ENCODE results near the gene GPS1.

GPS1 gene

DNA sequence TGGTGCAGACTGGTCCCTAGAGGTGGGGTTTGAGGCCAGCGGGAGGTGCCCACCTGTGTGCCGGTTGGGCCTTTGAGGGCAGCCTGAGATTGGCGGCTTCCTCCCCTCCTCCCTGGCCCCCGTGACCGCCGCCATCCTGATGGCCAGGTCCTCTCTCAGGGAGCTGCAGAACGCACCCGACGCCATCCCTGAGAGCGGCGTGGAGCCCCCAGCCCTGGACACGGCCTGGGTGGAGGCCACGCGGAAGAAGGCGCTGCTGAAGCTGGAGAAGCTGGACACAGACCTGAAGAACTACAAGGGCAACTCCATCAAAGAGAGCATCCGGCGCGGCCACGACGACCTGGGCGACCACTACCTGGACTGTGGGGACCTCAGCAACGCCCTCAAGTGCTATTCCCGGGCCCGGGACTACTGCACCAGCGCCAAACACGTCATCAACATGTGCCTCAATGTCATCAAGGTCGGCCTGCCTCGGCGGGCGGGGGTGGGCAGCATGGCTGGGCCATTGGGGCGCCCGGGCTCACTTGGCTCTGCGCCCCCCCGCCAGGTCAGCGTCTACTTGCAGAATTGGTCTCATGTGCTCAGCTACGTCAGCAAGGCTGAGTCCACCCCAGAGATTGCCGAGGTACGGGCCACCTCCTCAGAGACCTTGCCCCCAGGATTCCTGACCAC lies 2.8 kb downstream of the GPS1 start:
- H3K27ac ChIP-seq = peak overlapping the region; percentile 1; the same call in 1 of the 2 replicates
- TF ChIP-seq, protein P1, sequence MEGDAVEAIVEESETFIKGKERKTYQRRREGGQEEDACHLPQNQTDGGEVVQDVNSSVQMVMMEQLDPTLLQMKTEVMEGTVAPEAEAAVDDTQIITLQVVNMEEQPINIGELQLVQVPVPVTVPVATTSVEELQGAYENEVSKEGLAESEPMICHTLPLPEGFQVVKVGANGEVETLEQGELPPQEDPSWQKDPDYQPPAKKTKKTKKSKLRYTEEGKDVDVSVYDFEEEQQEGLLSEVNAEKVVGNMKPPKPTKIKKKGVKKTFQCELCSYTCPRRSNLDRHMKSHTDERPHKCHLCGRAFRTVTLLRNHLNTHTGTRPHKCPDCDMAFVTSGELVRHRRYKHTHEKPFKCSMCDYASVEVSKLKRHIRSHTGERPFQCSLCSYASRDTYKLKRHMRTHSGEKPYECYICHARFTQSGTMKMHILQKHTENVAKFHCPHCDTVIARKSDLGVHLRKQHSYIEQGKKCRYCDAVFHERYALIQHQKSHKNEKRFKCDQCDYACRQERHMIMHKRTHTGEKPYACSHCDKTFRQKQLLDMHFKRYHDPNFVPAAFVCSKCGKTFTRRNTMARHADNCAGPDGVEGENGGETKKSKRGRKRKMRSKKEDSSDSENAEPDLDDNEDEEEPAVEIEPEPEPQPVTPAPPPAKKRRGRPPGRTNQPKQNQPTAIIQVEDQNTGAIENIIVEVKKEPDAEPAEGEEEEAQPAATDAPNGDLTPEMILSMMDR (conservative IDR thresholded peaks at IDR 0.05) = no peak

DNA sequence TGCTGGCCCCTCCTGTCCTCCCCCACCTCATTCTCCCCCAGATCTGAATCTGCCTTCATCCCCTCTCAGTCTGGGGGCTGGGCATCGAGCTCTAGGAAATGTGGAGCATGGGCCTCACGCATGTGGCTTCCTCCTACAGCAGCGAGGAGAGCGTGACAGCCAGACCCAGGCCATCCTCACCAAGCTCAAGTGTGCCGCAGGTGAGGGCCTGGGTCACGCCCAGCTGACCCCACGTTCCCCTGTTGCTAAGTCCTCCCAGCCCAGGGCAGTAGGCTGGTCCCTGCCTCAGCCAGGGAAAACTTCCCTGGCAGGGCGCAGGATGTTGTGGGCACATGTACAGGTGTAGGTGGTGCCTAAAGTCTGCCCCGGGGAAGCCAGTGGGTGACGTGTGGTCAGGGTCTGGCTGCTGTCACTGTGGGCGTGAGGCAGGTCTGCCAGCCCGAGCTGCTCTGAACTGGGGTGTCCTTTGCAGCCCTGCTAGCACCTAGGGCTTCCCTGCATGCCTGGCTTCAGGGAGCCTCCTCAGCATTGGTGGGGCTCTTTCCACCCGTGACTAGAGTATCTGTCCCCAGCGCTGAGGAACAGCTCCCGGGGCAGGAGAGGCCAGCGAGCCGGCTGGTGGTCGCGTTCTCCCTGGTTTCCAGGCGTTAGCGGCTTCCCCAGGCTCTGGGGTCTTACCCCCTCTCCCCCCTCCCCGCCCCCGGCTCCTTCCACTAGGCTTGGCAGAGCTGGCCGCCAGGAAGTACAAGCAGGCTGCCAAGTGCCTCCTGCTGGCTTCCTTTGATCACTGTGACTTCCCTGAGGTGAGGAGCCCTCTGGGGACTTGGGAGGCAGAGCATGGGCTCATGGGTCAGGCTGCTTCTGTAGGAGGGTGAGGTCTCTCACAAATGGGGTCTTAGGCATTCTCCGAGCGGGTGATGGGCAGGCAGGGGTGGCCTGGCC lies 3.6 kb downstream of the GPS1 start:
- peak overlapping the region; percentile 95 for H3K27ac ChIP-seq
- TF ChIP-seq, protein P1 (conservative IDR thresholded peaks at IDR 0.05) = no peak

DNA sequence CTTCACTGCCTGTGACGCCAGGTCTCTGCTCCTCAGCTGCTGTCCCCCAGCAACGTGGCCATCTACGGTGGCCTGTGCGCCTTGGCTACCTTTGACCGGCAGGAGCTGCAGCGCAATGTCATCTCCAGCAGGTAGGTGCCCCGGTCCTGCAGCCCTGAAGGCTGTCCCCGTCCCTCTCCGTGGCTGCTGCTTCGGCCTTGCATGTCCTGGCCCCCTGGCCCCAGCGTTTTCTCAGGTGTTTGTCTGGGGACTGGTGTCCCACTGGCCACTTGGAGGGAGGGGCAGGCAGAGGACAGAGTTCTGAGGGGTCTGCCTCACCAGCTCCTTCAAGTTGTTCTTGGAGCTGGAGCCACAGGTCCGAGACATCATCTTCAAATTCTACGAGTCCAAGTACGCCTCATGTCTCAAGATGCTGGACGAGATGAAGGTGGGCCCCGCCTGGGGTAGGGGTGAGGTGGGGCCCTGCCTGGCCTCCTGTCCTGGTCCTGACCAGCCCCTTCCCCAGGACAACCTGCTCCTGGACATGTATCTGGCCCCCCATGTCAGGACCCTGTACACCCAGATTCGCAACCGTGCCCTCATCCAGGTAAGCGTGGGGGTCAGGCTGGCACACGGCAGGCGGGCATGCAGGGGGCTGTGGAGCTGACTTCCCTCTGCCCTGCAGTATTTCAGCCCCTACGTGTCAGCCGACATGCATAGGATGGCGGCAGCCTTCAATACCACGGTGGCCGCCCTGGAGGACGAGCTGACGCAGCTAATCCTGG lies 4.4 kb downstream of the GPS1 start:
- peak overlapping the region; percentile 95 for H3K27ac ChIP-seq
- TF ChIP-seq, protein P1 (conservative IDR thresholded peaks at IDR 0.05) = no peak

- H3K27ac ChIP-seq = peak overlapping the region; percentile 95
- TF ChIP-seq, protein P1 (conservative IDR thresholded peaks at IDR 0.05) = no peak
Observed at GRCh38 chr17:82056729-82057621, 5.3 kb downstream of the GPS1 start.

DNA sequence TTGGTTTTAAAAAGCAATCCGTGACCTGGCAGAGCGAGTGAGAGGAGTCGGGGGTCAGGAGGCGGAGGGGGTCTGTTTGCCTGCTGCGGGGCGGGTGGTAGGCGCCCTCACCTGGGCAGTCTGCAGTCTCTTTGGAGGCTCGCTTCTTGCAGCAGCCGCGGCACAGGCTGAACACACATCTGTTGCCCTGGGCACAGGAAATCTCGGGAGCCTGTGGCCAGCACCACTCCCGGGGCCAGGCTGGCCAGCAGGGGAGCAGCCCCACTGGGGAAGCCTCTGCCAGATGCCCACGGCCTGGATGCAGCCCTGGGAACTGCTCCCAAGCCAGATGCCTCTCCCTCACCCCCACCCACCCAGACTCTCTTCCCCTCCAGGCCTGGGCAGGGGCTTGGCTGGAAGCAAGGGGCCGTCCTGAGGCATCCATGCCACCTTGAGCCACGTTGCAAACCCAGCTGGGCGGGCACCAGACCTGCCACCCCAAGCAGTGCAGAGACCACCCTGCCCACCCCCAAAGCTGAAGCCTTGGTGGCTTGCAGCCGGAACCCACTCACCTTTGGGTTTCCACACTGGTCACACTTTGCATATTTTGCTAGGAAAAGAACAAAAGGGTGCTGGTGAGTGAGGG lies 6.6 kb downstream of the GPS1 start:
- peak overlapping the region; percentile 95 for H3K27ac ChIP-seq
- TF ChIP-seq, protein P1 (conservative IDR thresholded peaks at IDR 0.05) = no peak

GRCh38 chr17:82058855-82059249 lies 7.2 kb downstream of the GPS1 start:
- TF ChIP-seq, protein P1 (conservative IDR thresholded peaks at IDR 0.05) = no peak
- peak overlapping the region; percentile 95 for H3K27ac ChIP-seq
